Measurements from ENCODE around the gene PITPNB.

The PITPNB gene

GRCh38 chr22:27879923-27880322 lies 39.1 kb downstream of the PITPNB start:
- no peak for TF ChIP-seq POLR2AphosphoS5 (IDR thresholded peaks at IDR 0.05; ENCODE audit: low read depth, low read length)
- no peak for TF ChIP-seq SIN3A (IDR thresholded peaks at IDR 0.05; ENCODE audit: borderline replicate concordance, insufficient read depth, low read length)
- no peak for TF ChIP-seq TAF1 (IDR thresholded peaks at IDR 0.05; ENCODE audit: borderline replicate concordance, insufficient read depth, low read length)
- TF ChIP-seq FOXP2 (optimal IDR thresholded peaks at IDR 0.05; ENCODE audit: borderline replicate concordance, extremely low read depth, extremely low read length, insufficient read depth) = no peak

GRCh38 chr22:27878541-27878940 lies 40.5 kb downstream of the PITPNB start:
- TF ChIP-seq REST (IDR thresholded peaks at IDR 0.05; ENCODE audit: insufficient read depth in 1 of 2, low read depth in 2 of 2, low read length in 2 of 2) (no peak), TAF1 (IDR thresholded peaks at IDR 0.05; ENCODE audit: borderline replicate concordance, insufficient read depth, low read length) (no peak), FOXP2 (optimal IDR thresholded peaks at IDR 0.05; ENCODE audit: borderline replicate concordance, extremely low read depth, extremely low read length, insufficient read depth) (no peak)

- no peak for TF ChIP-seq FOXP2 (optimal IDR thresholded peaks at IDR 0.05; ENCODE audit: borderline replicate concordance, extremely low read depth, extremely low read length, insufficient read depth)
- TF ChIP-seq SIN3A (IDR thresholded peaks at IDR 0.05; ENCODE audit: borderline replicate concordance, insufficient read depth, low read length) = no peak
- no peak for TF ChIP-seq POLR2AphosphoS5 (IDR thresholded peaks at IDR 0.05; ENCODE audit: low read depth, low read length)
- no peak for TF ChIP-seq REST (IDR thresholded peaks at IDR 0.05; ENCODE audit: insufficient read depth in 1 of 2, low read depth in 2 of 2, low read length in 2 of 2)
- TF ChIP-seq TAF1 (IDR thresholded peaks at IDR 0.05; ENCODE audit: borderline replicate concordance, insufficient read depth, low read length) = no peak
These were observed 41.6 kb downstream of the PITPNB start for GRCh38 chr22:27877501-27877900.

GRCh38 chr22:27876684-27877083 lies 42.4 kb downstream of the PITPNB start:
- TF ChIP-seq FOXP2 (optimal IDR thresholded peaks at IDR 0.05; ENCODE audit: borderline replicate concordance, extremely low read depth, extremely low read length, insufficient read depth) = no peak
- TF ChIP-seq REST (IDR thresholded peaks at IDR 0.05; ENCODE audit: insufficient read depth in 1 of 2, low read depth in 2 of 2, low read length in 2 of 2) = no peak
- no peak for TF ChIP-seq TAF1 (IDR thresholded peaks at IDR 0.05; ENCODE audit: borderline replicate concordance, insufficient read depth, low read length)
- no peak for TF ChIP-seq POLR2AphosphoS5 (IDR thresholded peaks at IDR 0.05; ENCODE audit: low read depth, low read length)
- no peak for TF ChIP-seq SIN3A (IDR thresholded peaks at IDR 0.05; ENCODE audit: borderline replicate concordance, insufficient read depth, low read length)

- TF ChIP-seq POLR2AphosphoS5 (IDR thresholded peaks at IDR 0.05; ENCODE audit: low read depth, low read length) = no peak
These were observed 43.1 kb downstream of the PITPNB start for GRCh38 chr22:27875951-27876350.

- TF ChIP-seq POLR2AphosphoS5 (IDR thresholded peaks at IDR 0.05; ENCODE audit: low read depth, low read length) (no peak), SIN3A (IDR thresholded peaks at IDR 0.05; ENCODE audit: borderline replicate concordance, insufficient read depth, low read length) (no peak), TAF1 (IDR thresholded peaks at IDR 0.05; ENCODE audit: borderline replicate concordance, insufficient read depth, low read length) (no peak), REST (IDR thresholded peaks at IDR 0.05; ENCODE audit: insufficient read depth in 1 of 2, low read depth in 2 of 2, low read length in 2 of 2) (no peak), FOXP2 (optimal IDR thresholded peaks at IDR 0.05; ENCODE audit: borderline replicate concordance, extremely low read depth, extremely low read length, insufficient read depth) (no peak)
These were observed 44.3 kb downstream of the PITPNB start for GRCh38 chr22:27874764-27875163.
